Measurements from ENCODE around the gene PNKP.

The PNKP gene

GRCh38 chr19:49910179-49910578 is 42.8 kb upstream of the PNKP start:
- peaks cover 17% of the 10 kb centered on the region for H3K4me1 Mint-ChIP-seq
- H3K36me3 Mint-ChIP-seq (ENCODE audit: low read depth): peaks cover 62% of the 10 kb centered on the region
- TF ChIP-seq CTCF (IDR thresholded peaks at IDR 0.05; ENCODE audit: unreplicated experiment in 3 of 3): no peak
- no peak overlapping the region for H3K27ac Mint-ChIP-seq
- H3K4me3 Mint-ChIP-seq: no peak overlapping the region
- H3K9me3 Mint-ChIP-seq: no peaks in the 10 kb centered on the region
- H3K27me3 Mint-ChIP-seq (ENCODE audit: low read depth): no peaks in the 10 kb centered on the region

- H3K4me3 Mint-ChIP-seq: no peak overlapping the region
- TF ChIP-seq CTCF (IDR thresholded peaks at IDR 0.05; ENCODE audit: unreplicated experiment in 3 of 3): no peak
Observed at GRCh38 chr19:49908480-49909420, 41.4 kb upstream of the PNKP start.

GRCh38 chr19:49907745-49908446 is 40.5 kb upstream of the PNKP start:
- Mint-ChIP-seq H3K4me1 (peaks cover 12% of the 10 kb centered on the region), H3K36me3 (ENCODE audit: low read depth) (peaks cover 41% of the 10 kb centered on the region), H3K4me3 (no peak overlapping the region), H3K27ac (no peak overlapping the region), H3K9me3 (no peaks in the 10 kb centered on the region), H3K27me3 (ENCODE audit: low read depth) (no peaks in the 10 kb centered on the region)
- TF ChIP-seq CTCF (IDR thresholded peaks at IDR 0.05; ENCODE audit: unreplicated experiment in 3 of 3): no peak

More at GRCh38 chr19:49908480-49909420, 41.4 kb upstream of the PNKP start:
- H3K27me3 Mint-ChIP-seq (ENCODE audit: low read depth): no peaks in the 10 kb centered on the region
- H3K36me3 Mint-ChIP-seq (ENCODE audit: low read depth): peaks cover 49% of the 10 kb centered on the region
- peaks cover 17% of the 10 kb centered on the region for H3K4me1 Mint-ChIP-seq
- no peaks in the 10 kb centered on the region for H3K9me3 Mint-ChIP-seq
- H3K27ac Mint-ChIP-seq: no peak overlapping the region

GRCh38 chr19:49906879-49907564 is 39.6 kb upstream of the PNKP start:
- Mint-ChIP-seq H3K4me3 (no peak overlapping the region), H3K36me3 (ENCODE audit: low read depth) (peaks cover 36% of the 10 kb centered on the region), H3K4me1 (peaks cover 10% of the 10 kb centered on the region), H3K9me3 (no peaks in the 10 kb centered on the region), H3K27me3 (ENCODE audit: low read depth) (no peaks in the 10 kb centered on the region), H3K27ac (no peak overlapping the region)
- no peak for TF ChIP-seq CTCF (IDR thresholded peaks at IDR 0.05; ENCODE audit: unreplicated experiment in 3 of 3)

GRCh38 chr19:49904136-49904535 is 36.8 kb upstream of the PNKP start:
- no peaks in the 10 kb centered on the region for H3K27me3 Mint-ChIP-seq (ENCODE audit: low read depth)
- H3K4me1 Mint-ChIP-seq: no peaks in the 10 kb centered on the region
- TF ChIP-seq CTCF (IDR thresholded peaks at IDR 0.05; ENCODE audit: unreplicated experiment in 3 of 3): no peak
- H3K27ac Mint-ChIP-seq: no peak overlapping the region
- H3K9me3 Mint-ChIP-seq: no peaks in the 10 kb centered on the region
- peaks cover 27% of the 10 kb centered on the region for H3K36me3 Mint-ChIP-seq (ENCODE audit: low read depth)
- no peak overlapping the region for H3K4me3 Mint-ChIP-seq
